GM12878 (cell line): ENCODE data around the gene PAK6.

Experiments used
- BACH1 ChIP-seq: fragments of 450-650 bp; IDR thresholded peaks from 2 replicates; pipeline ENCODE4 v1.6.1; 2017; ENCODE audit warnings: mild to moderate bottlenecking, borderline replicate concordance
- CTCF ChIP-seq, 3 experiments: IDR thresholded peaks in 2 of 3; conservative IDR thresholded peaks in 1 of 3; 2 replicates each; pipeline ENCODE4 v1.5.1; 2011; ENCODE audit warnings: low read depth in 3 of 3, low read length in 3 of 3, mild to moderate bottlenecking in 3 of 3, control low read depth in 2 of 3, moderate library complexity in 2 of 3, inconsistent platforms in 1 of 3, mixed read lengths in 1 of 3; ENCODE audit not compliant: control insufficient read depth in 2 of 3, insufficient read depth in 1 of 3; ENCODE audit errors: extremely low read depth in 1 of 3
- E2F4 ChIP-seq: IDR thresholded peaks from 2 replicates; pipeline ENCODE4 v1.6.1; 2012; ENCODE audit warnings: low read depth, low read length, improper control_type of control experiment
- EZH2 ChIP-seq: IDR thresholded peaks from 2 replicates; pipeline ENCODE4 v1.6.1; 2012; ENCODE audit warnings: low read depth, mild to moderate bottlenecking, control low read depth, inconsistent platforms, low read length, borderline replicate concordance; ENCODE audit not compliant: control insufficient read depth
- IKZF1 ChIP-seq: fragments of 450-650 bp; conservative IDR thresholded peaks from 2 replicates; pipeline ENCODE4 v1.6.1; 2017; ENCODE audit warnings: antibody characterized with exemption, mild to moderate bottlenecking
- IRF3 ChIP-seq: fragments of 450-650 bp; IDR thresholded peaks from 2 replicates; pipeline ENCODE4 v1.6.1; 2014; ENCODE audit warnings: mild to moderate bottlenecking
- JUND ChIP-seq: IDR thresholded peaks from 2 replicates; pipeline ENCODE4 v1.6.1; 2012; ENCODE audit warnings: low read depth, mild to moderate bottlenecking, low read length, improper control_type of control experiment, moderate library complexity
- NR2C2 ChIP-seq: IDR thresholded peaks from 2 replicates; pipeline ENCODE4 v1.6.1; 2011; ENCODE audit warnings: borderline replicate concordance, low read depth; ENCODE audit not compliant: control insufficient read depth, insufficient read length
- POLR2A ChIP-seq: IDR thresholded peaks from 2 replicates; pipeline ENCODE4 v1.6.1; 2011; ENCODE audit warnings: low read depth, mild to moderate bottlenecking, low read length
- POLR2AphosphoS5 ChIP-seq: IDR thresholded peaks from 2 replicates; pipeline ENCODE4 v1.6.1; 2011; ENCODE audit warnings: mild to moderate bottlenecking, low read length, inconsistent platforms
- RB1 ChIP-seq: fragments of 450-650 bp; formaldehyde crosslinking; IDR thresholded peaks from 2 replicates; pipeline ENCODE4 v1.6.1; 2017; ENCODE audit warnings: mild to moderate bottlenecking, borderline replicate concordance
- SMC3 ChIP-seq: IDR thresholded peaks from 2 replicates; pipeline ENCODE4 v1.6.1; 2011; ENCODE audit warnings: low read length, improper control_type of control experiment, borderline replicate concordance
- STAT1 ChIP-seq: fragments of 450-650 bp; conservative IDR thresholded peaks from 2 replicates; pipeline ENCODE4 v1.6.1; 2014; ENCODE audit warnings: antibody characterized with exemption, mild to moderate bottlenecking
- USF1 ChIP-seq: IDR thresholded peaks from 2 replicates; pipeline ENCODE4 v1.6.1; 2011; ENCODE audit warnings: borderline replicate concordance, low read depth, mild to moderate bottlenecking, moderate library complexity, mixed read lengths, low read length; ENCODE audit not compliant: insufficient read depth; ENCODE audit errors: extremely low read length

GRCh38 chr15:40316931-40317330 is 78.1 kb downstream of the PAK6 start:
- TF ChIP-seq CTCF (IDR thresholded peaks at IDR 0.05 in 2 of 3, conservative IDR thresholded peaks at IDR 0.05 in 1 of 3; ENCODE audit: control insufficient read depth in 2 of 3, extremely low read depth in 1 of 3, insufficient read depth in 1 of 3, low read depth in 3 of 3, low read length in 3 of 3) = no peak
- TF ChIP-seq POLR2A = no peak
- no peak for TF ChIP-seq STAT1
- TF ChIP-seq SMC3 = no peak
- TF ChIP-seq IKZF1 = no peak
- TF ChIP-seq POLR2AphosphoS5 = no peak
- TF ChIP-seq NR2C2 = no peak
- no peak for TF ChIP-seq JUND
- no peak for TF ChIP-seq RB1
- no peak for TF ChIP-seq EZH2
- TF ChIP-seq USF1 = no peak
- no peak for TF ChIP-seq BACH1
- TF ChIP-seq IRF3 = no peak
- no peak for TF ChIP-seq E2F4
